Lung (tissue), 12 donors: Measurements from ENCODE around the gene RRAGC. TPM values are rescaled to one million over a fixed set of nuclear protein-coding genes. Genes with fewer than 3 reads are reported as not detected.
"Not testable (repeated sequence)": the region's sequence is repeated elsewhere in the genome, so short reads cannot be mapped to it uniquely, and the experiment has no call there.

ENCODE experiments used
- ATAC-seq: fragments of 200-7000 bp; cut with Tn5 transposase; one replicate; pipeline ENCODE4 v1.9.1; 2020; ENCODE audit warnings: moderate number of reproducible peaks; ENCODE audit not compliant: insufficient read depth, low FRiP score
- DNase-seq, 3 donors: peaks; one replicate each; pipeline ENCODE4 v3.0.0-alpha.2; 2013 to 2017
- H3K27ac ChIP-seq, 2 donors: one replicate each; pipeline ENCODE4 v1.5.1; 2013; ENCODE audit warnings: mild to moderate bottlenecking in 2 of 2, moderate library complexity in 2 of 2, control low read depth in 1 of 2, inconsistent platforms in 1 of 2, low read depth in 1 of 2, low read length in 1 of 2
- H3K27me3 ChIP-seq, 3 donors: one replicate each; pipeline ENCODE4 v1.5.1; 2013; ENCODE audit warnings: low read length in 2 of 3; ENCODE audit not compliant: control insufficient read depth in 3 of 3, insufficient read depth in 3 of 3
- H3K36me3 ChIP-seq, 4 donors: one replicate each; pipeline ENCODE4 v1.5.1; 2013; ENCODE audit warnings: low read length in 4 of 4, mild to moderate bottlenecking in 1 of 4, moderate library complexity in 1 of 4; ENCODE audit not compliant: control insufficient read depth in 4 of 4, insufficient read depth in 4 of 4
- H3K4me1 ChIP-seq, 5 donors: one replicate each; pipeline ENCODE4 v1.5.1; 2013; ENCODE audit warnings: low read length in 5 of 5, mild to moderate bottlenecking in 2 of 5, moderate library complexity in 1 of 5; ENCODE audit not compliant: control insufficient read depth in 5 of 5, insufficient read depth in 5 of 5
- H3K4me3 ChIP-seq: one replicate; pipeline ENCODE4 v1.5.1; 2013; ENCODE audit warnings: mild to moderate bottlenecking, control low read depth, moderate library complexity
- H3K9ac ChIP-seq, 2 donors: one replicate each; pipeline ENCODE4 v1.5.1; 2013; ENCODE audit warnings: low read length in 2 of 2, control low read depth in 1 of 2; ENCODE audit not compliant: insufficient read depth in 1 of 2
- H3K9me3 ChIP-seq, 4 donors: one replicate each; pipeline ENCODE4 v1.5.1; 2013; ENCODE audit warnings: low read length in 3 of 4, mild to moderate bottlenecking in 1 of 4, moderate library complexity in 1 of 4; ENCODE audit not compliant: control insufficient read depth in 4 of 4, insufficient read depth in 3 of 4
- CTCF ChIP-seq: IDR thresholded peaks from 2 replicates; pipeline ENCODE4 v1.5.1; 2012; ENCODE audit warnings: mild to moderate bottlenecking; ENCODE audit errors: control extremely low read depth, extremely low read depth
- WGBS, 2 donors: extraction: QIAGEN DNeasy Blood & Tissue Kit; methylation state at CpG; one replicate each; pipeline ENCODE4 v1.1.7; 2013; 5-methylcytosine and 5-hydroxymethylcytosine counted together
- polyA plus RNA-seq, 2 donors: library from polyadenylated mRNA; stranded (reverse); fragments of 200-250 nt; gene quantifications; one replicate each; pipeline ENCODE4 v1.2.1, GENCODE V29; 2013
- total RNA-seq, 2 donors: library from RNA; depleted of rRNA in 1 of 2; stranded (reverse); fragments of >200 nt in 1 of 2; gene quantifications; one replicate each; pipeline ENCODE4 v1.2.1, GENCODE V29; 2014 to 2021
- donor health status: control.
- donor health status: control.
- donor health status: Bipolar disorder and iron deficiency.
- donor health status: healthy.
- donor health status: DM: yes; HTN: yes; CAD: no.

RRAGC gene
- total and polyA plus RNA-seq, 4 donors, result 13.0 to 32.1 (median 27.0) TPM

- peaks cover 0 to 19% (median 10%) of the 10 kb centered on the region in 5 donors for H3K4me1 ChIP-seq
- peak; percentile 48 for ATAC-seq
- WGBS, 2 donors, result 1% methylated on average over 36 to 51 of the region's 51 CpGs
Measured at GRCh38 chr1:38858833-38859560, 575 bp downstream of the RRAGC start.

DNA sequence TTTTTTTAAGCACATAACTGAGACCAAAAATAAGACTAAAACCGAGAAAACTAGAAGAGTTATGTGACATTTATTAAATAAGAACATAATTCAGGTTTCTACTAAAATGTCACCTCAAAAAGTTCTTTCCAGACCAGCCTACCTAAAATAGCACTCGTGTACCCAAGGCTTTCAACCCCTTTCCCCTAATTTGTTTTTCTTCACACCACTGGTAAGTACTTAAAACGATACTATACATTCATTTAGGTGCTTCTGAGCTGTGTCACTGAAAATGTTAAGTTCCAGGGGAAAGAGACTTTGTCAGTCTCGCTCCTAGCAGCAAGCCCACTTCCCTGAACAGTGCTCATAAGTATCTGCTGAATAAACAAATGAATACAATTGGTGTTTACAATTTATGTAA, 6.8 kb downstream of the RRAGC start:
- Histone ChIP-seq H3K4me1 (peaks cover 0 to 9% (median 0%) of the 10 kb centered on the region in 5 donors), H3K27ac (no peak overlapping the region), H3K9me3 (no peaks in the 10 kb centered on the region), H3K4me3 (no peak overlapping the region), H3K36me3 (peaks cover 7 to 29% (median 24%) of the 10 kb centered on the region in 4 donors), H3K27me3 (no peaks in the 10 kb centered on the region), H3K9ac (no peak overlapping the region)
- ATAC-seq (no peak), DNase-seq (no peak)
- 65 to 73% methylated on average over 4 of the region's 4 CpGs for WGBS, 2 donors
- TF ChIP-seq CTCF, result no peak

More at GRCh38 chr1:38858833-38859560, 575 bp downstream of the RRAGC start:
- no peaks in the 10 kb centered on the region for H3K27me3 ChIP-seq
- peaks cover 7 to 25% (median 10%) of the 10 kb centered on the region in 4 donors for H3K36me3 ChIP-seq
- DNase-seq, result peak in 2 of 3 donors; percentile 18 to 38
- H3K9ac ChIP-seq, result peak overlapping the region; percentile 39 to 91
- no peak for TF ChIP-seq CTCF
- peak overlapping the region; percentile 96 for H3K4me3 ChIP-seq
- no peaks in the 10 kb centered on the region for H3K9me3 ChIP-seq
- peak overlapping the region; percentile 87 to 93 for H3K27ac ChIP-seq

DNA sequence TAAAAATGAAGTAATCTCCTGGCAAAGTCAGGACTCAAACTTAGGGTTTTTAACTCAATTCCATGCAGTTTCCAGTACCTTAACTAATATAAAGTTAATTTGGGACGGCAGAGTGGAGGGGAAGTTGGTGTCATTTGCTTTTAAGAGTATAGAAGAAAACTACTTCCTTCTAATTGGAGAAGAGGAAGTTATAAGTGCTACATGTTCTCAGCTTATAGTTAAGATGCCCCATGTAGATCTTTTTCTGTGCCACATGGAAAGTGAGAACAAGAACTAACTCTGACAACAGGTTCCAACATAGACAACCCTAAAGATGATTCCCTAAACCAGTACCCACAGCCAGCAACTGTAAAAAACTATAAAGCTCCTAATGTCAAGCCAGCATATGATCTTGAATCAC, 11.5 kb downstream of the RRAGC start:
- peak overlapping the region in 1 of 2 donors; percentile 13 for H3K9ac ChIP-seq
- H3K27ac ChIP-seq, result no peak overlapping the region
- no peak overlapping the region for H3K4me3 ChIP-seq
- H3K9me3 ChIP-seq, result no peaks in the 10 kb centered on the region
- ATAC-seq (no peak), DNase-seq (no peak)
- H3K4me1 ChIP-seq, result peaks cover 0 to 2% (median 0%) of the 10 kb centered on the region in 5 donors
- no peak for TF ChIP-seq CTCF
- WGBS, 2 donors, result 26 to 51% methylated on average over 1 of the region's 1 CpG
- no peaks in the 10 kb centered on the region for H3K27me3 ChIP-seq
- H3K36me3 ChIP-seq, result peaks cover 9 to 34% (median 26%) of the 10 kb centered on the region in 4 donors

- no peak overlapping the region for H3K27ac ChIP-seq
- no peaks in the 10 kb centered on the region for H3K27me3 ChIP-seq
- H3K9ac ChIP-seq, result no peak overlapping the region
- peaks cover 0 to 2% (median 0%) of the 10 kb centered on the region in 5 donors for H3K4me1 ChIP-seq
- DNase-seq (no peak), ATAC-seq (no peak)
- no peak overlapping the region for H3K4me3 ChIP-seq
- no peak for TF ChIP-seq CTCF
- no peaks in the 10 kb centered on the region for H3K9me3 ChIP-seq
- WGBS, 2 donors, result 80 to 96% methylated on average over 3 of the region's 3 CpGs
- peaks cover 9 to 31% (median 21%) of the 10 kb centered on the region in 4 donors for H3K36me3 ChIP-seq
Measured at GRCh38 chr1:38846210-38846609, 13.4 kb downstream of the RRAGC start.

DNA sequence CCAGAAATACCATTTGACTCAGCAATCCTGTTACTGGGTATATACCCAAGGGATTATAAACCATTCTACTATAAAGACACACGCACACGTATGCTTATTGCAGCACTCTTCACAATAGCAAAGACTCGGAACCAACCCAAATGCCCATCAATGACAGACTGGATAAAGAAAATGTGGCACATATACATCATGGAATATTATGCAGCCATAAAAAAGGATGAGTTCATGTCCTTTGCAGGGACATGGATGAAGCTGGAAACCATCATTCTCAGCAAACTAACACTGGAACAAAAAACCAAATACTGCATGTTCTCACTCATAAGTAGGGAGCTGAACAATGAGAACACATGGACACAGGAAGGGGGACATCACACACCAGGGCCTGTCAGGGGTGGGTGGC, 14.5 kb downstream of the RRAGC start:
- not testable (repeated sequence) for DNase-seq, H3K4me3 ChIP-seq, H3K9ac ChIP-seq, H3K27me3 ChIP-seq, H3K9me3 ChIP-seq, H3K4me1 ChIP-seq, ATAC-seq, H3K27ac ChIP-seq
- WGBS, 2 donors, result 99 to 100% methylated on average over 3 of the region's 3 CpGs
- peaks cover 9 to 31% (median 16%) of the 10 kb centered on the region in 4 donors for H3K36me3 ChIP-seq
